PC-3 (cell line): ENCODE measurements around the gene CCDC185. TPM values are rescaled to one million over a fixed set of nuclear protein-coding genes. Genes with fewer than 3 reads are reported as not detected.

Experiments used
- ATAC-seq: fragments of 200-7000 bp; cut with Tn5 transposase; 2 replicates; pipeline ENCODE4 v1.9.1; 2020; ENCODE audit warnings: mild to moderate bottlenecking, moderate library complexity
- BruUV-seq: library from RNA; stranded (reverse); fragments of 400-500 nt; replicated peaks from 2 replicates; lab custom pipeline; 2021; lab: Mats Ljungman, UMichigan
- CTCF ChIA-PET: fragments of 300-600 bp; sonication (Branson Sonifier 250); formaldehyde crosslinking; loops from one replicate; lab custom pipeline; 2022; ENCODE audit warnings: antibody characterized with exemption; lab: Charles Lee
- POLR2A ChIA-PET: fragments of 300-600 bp; sonication (Branson Sonifier 250); formaldehyde crosslinking; loops from one replicate; lab custom pipeline; 2022; ENCODE audit warnings: antibody characterized with exemption; ENCODE audit not compliant: unreplicated experiment; lab: Charles Lee
- DNase-seq: peaks from one replicate; pipeline ENCODE4 v3.0.0-alpha.2; 2015
- H2AFZ ChIP-seq: fragments of 300-600 bp; sonication (generic); 2 replicates; pipeline ENCODE4 v1.6.0; 2016; ENCODE audit warnings: antibody characterized with exemption, low read length
- H3F3A ChIP-seq: fragments of 300-600 bp; sonication (generic); one replicate; pipeline ENCODE4 v1.6.0; 2017; ENCODE audit warnings: antibody characterized with exemption, low read length, control low read depth, mild to moderate bottlenecking; ENCODE audit not compliant: unreplicated experiment
- H3K27ac ChIP-seq: fragments of 300-600 bp; sonication (generic); 2 replicates; pipeline ENCODE4 v1.5.1; 2016; ENCODE audit warnings: mild to moderate bottlenecking, low read length
- H3K27me3 ChIP-seq: fragments of 300-600 bp; sonication (generic); 2 replicates; pipeline ENCODE4 v1.6.1; 2016; ENCODE audit warnings: low read length, mixed read lengths
- H3K36me3 ChIP-seq: fragments of 300-600 bp; sonication (generic); 2 replicates; pipeline ENCODE4 v1.6.1; 2016; ENCODE audit warnings: low read depth, mixed run types, low read length, mixed read lengths
- H3K4me1 ChIP-seq: fragments of 300-600 bp; sonication (generic); 2 replicates; pipeline ENCODE4 v1.5.1; 2016; ENCODE audit warnings: low read length; ENCODE audit not compliant: insufficient read depth
- H3K4me2 ChIP-seq: fragments of 300-600 bp; sonication (generic); 2 replicates; pipeline ENCODE4 v1.6.0; 2016; ENCODE audit warnings: low read length
- H3K4me3 ChIP-seq: fragments of 300-600 bp; sonication (generic); 2 replicates; pipeline ENCODE4 v1.5.1; 2016; ENCODE audit warnings: mild to moderate bottlenecking, low read length, mixed read lengths
- H3K79me2 ChIP-seq: fragments of 300-600 bp; sonication (generic); 2 replicates; pipeline ENCODE4 v1.6.1; 2017; ENCODE audit warnings: low read length, mixed read lengths
- H3K9ac ChIP-seq: fragments of 300-600 bp; sonication (generic); 2 replicates; pipeline ENCODE4 v1.6.0; 2016; ENCODE audit warnings: mild to moderate bottlenecking, low read length
- H3K9me2 ChIP-seq: fragments of 300-600 bp; sonication (generic); replicated peaks from 2 replicates; pipeline ENCODE4 v1.6.1; 2016; ENCODE audit warnings: mixed run types, low read length, mixed read lengths
- H3K9me3 ChIP-seq: fragments of 300-600 bp; sonication (generic); 2 replicates; pipeline ENCODE4 v1.6.1; 2016; ENCODE audit warnings: low read length, mixed read lengths
- H4K20me1 ChIP-seq: fragments of 300-600 bp; sonication (generic); 2 replicates; pipeline ENCODE4 v1.6.1; 2016; ENCODE audit warnings: low read length, mixed read lengths
- EZH2 ChIP-seq: fragments of 300-600 bp; sonication (generic); IDR thresholded peaks from one replicate; pipeline ENCODE4 v1.6.1; 2017; ENCODE audit warnings: antibody characterized with exemption, mild to moderate bottlenecking, low read length; ENCODE audit not compliant: unreplicated experiment
- EZH2phosphoT487 ChIP-seq: fragments of 300-600 bp; sonication (generic); IDR thresholded peaks from 2 replicates; pipeline ENCODE4 v1.6.1; 2018; ENCODE audit warnings: mild to moderate bottlenecking, antibody characterized with exemption, low read length, borderline replicate concordance
- intact Hi-C: fragments of 100-400 bp; cut with micrococcal nuclease; formaldehyde crosslinking; loops from 2 replicates; pipeline ENCODE4 v1.9.0; 2023
- total RNA-seq: library from RNA; depleted of rRNA; stranded (reverse); fragments of >200 nt; gene quantifications from 2 replicates; pipeline ENCODE4 v1.2.3, GENCODE V29; 2014
- TF ChIP-seq, protein P1 (sequence below): fragments of 300-600 bp; sonication (generic); conservative IDR thresholded peaks from 2 replicates; pipeline ENCODE4 v1.5.1; 2017; ENCODE audit warnings: antibody characterized with exemption, low read depth, mild to moderate bottlenecking, low read length

The CCDC185 gene
- total RNA-seq, 1 experiment from 2014 or later, result not detected

DNA sequence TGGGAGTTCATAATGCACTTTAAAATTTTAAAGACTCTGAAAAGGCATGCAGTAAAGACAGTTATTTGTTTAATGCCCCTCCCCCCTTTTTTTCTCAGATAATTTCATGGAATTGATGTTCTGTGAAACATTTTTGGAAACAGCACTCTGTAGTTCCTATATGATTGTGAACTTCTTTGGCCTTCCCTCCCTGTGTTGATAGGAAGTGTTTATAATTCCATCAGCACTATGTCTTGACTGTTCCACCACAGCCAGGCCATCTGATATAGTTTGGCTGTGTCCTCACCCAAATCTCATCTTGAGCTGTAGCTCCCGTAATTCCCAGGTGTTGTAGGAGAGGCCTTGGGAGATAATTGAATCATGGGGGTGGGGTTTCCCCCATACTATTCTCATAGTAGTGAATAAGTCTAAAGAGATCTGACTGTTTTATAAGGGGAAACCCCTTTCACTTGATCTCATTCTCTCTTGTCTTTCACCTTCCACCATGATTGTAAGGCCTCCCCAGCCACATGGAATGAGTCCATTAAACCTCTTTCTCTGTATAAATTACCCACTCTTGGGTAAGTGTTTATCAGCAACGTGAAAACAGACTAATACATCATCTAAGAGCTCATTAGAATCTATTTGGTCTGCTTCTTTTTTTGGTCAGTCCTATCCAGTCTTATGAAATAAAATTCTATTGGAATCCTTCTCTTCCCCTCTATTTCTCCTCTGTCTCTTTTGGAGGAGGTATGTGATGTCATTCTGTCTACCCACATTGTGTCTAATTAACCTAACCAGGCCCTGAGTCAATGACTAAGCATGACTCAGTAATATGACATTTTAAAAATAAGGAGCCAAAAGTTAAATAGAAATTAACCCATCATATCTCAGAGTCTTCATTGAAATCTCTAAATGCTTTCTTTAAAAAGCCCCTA is 8.9 kb downstream of the CCDC185 start:
- Histone ChIP-seq H3K27ac (no peak overlapping the region), H3K4me3 (no peak overlapping the region), H3K4me2 (0 out of 2 replicates have a peak overlapping the region, but pooled peaks have one; percentile 2), H3K36me3 (no peaks in the 10 kb centered on the region), H2AFZ (no peak overlapping the region), H4K20me1 (no peaks in the 10 kb centered on the region), H3K9me3 (no peaks in the 10 kb centered on the region), H3K79me2 (no peaks in the 10 kb centered on the region), H3K27me3 (peaks cover 12% of the 10 kb centered on the region), H3K9me2 (no peaks in the 10 kb centered on the region), H3K9ac (no peak overlapping the region), H3K4me1 (peaks cover 15% of the 10 kb centered on the region), H3F3A (no peaks in the 10 kb centered on the region)
- BruUV-seq, result no TSS peak
- peak; percentile 73 for ATAC-seq
- peak; percentile 78 for DNase-seq
- CTCF ChIA-PET, result no interaction called here
- intact Hi-C loops, result no loop called here
- TF ChIP-seq EZH2phosphoT487 (no peak), EZH2 (no peak)
- TF ChIP-seq, protein P1, sequence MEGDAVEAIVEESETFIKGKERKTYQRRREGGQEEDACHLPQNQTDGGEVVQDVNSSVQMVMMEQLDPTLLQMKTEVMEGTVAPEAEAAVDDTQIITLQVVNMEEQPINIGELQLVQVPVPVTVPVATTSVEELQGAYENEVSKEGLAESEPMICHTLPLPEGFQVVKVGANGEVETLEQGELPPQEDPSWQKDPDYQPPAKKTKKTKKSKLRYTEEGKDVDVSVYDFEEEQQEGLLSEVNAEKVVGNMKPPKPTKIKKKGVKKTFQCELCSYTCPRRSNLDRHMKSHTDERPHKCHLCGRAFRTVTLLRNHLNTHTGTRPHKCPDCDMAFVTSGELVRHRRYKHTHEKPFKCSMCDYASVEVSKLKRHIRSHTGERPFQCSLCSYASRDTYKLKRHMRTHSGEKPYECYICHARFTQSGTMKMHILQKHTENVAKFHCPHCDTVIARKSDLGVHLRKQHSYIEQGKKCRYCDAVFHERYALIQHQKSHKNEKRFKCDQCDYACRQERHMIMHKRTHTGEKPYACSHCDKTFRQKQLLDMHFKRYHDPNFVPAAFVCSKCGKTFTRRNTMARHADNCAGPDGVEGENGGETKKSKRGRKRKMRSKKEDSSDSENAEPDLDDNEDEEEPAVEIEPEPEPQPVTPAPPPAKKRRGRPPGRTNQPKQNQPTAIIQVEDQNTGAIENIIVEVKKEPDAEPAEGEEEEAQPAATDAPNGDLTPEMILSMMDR, result no peak
- POLR2A ChIA-PET, result no interaction called here

- no peaks in the 10 kb centered on the region for H3K79me2 ChIP-seq
- H3K27ac ChIP-seq, result no peak overlapping the region
- BruUV-seq, result no TSS peak
- no peaks in the 10 kb centered on the region for H3K9me3 ChIP-seq
- H2AFZ ChIP-seq, result no peak overlapping the region
- H4K20me1 ChIP-seq, result no peaks in the 10 kb centered on the region
- peak overlapping the region; percentile 2; the same call in 1 of the 2 replicates for H3K4me2 ChIP-seq
- H3K27me3 ChIP-seq, result peaks cover 18% of the 10 kb centered on the region
- H3K36me3 ChIP-seq, result no peaks in the 10 kb centered on the region
- CTCF ChIA-PET, result no interaction called here
- H3K9me2 ChIP-seq, result no peaks in the 10 kb centered on the region
- no peak for DNase-seq
- no peaks in the 10 kb centered on the region for H3F3A ChIP-seq
- H3K4me1 ChIP-seq, result peaks cover 15% of the 10 kb centered on the region
- POLR2A ChIA-PET, result no interaction called here
- H3K4me3 ChIP-seq, result no peak overlapping the region
- no peak overlapping the region for H3K9ac ChIP-seq
- intact Hi-C loops, result no loop called here
- ATAC-seq, result no peak
- TF ChIP-seq EZH2phosphoT487, result no peak
- no peak for TF ChIP-seq EZH2
- TF ChIP-seq, protein P1, result no peak
Observed at GRCh38 chr1:223402790-223403142, 9.6 kb downstream of the CCDC185 start.
